ENCODE results near the gene GFRA4.

Gene GFRA4

DNA sequence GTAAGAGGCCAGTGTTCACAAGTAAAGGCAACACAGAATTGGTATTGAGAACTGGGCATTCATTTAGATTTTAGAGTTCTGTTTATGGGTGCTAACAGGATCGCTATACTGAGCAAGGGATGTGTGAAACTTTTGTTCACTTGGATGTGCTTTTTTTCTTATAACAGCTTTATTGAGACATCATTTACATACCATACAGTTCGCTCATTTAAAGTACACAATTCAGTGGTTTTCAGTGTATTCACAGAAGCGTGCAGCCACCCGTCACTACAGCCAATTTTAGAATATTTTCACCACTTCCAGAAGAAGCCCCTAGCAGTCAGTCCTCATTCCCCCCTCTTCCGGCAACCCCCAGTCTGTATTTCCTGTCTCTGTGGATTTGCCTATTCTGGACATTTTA lies 48.7 kb downstream of the GFRA4 start:
- DNase-seq, result no peak

DNA sequence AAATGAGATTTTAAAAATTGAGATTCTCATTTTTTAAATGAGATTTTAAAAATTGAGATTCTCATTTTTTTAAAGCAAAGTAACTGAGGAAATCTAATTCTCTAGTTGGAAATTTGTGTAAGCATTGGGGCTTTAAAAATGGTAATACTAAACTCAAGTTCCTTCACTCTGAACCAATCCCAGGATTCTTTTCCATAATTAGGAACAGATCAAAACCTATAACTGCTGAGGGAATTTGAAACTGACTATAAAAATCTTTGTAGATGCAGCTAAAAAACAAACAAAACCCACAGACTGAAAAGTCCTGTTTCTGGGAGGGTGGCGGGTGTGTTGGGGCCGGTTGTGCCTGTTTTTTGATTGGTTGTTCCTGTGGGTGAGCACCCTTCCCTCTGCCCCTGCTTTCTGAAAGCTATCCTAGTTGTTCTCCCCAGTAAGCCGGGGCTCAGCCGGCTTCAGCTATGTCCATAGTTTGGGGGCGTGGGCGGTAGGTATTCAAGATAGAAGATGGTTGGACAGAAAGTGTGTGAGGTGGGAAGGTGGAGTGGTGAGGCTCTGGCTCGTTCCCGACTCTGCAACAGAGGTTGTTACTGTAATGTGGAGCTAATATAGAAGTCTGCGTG lies 49.3 kb downstream of the GFRA4 start:
- no peak for DNase-seq

GRCh38 chr20:3612795-3613572 lies 50.2 kb downstream of the GFRA4 start:
- DNase-seq, result no peak

DNA sequence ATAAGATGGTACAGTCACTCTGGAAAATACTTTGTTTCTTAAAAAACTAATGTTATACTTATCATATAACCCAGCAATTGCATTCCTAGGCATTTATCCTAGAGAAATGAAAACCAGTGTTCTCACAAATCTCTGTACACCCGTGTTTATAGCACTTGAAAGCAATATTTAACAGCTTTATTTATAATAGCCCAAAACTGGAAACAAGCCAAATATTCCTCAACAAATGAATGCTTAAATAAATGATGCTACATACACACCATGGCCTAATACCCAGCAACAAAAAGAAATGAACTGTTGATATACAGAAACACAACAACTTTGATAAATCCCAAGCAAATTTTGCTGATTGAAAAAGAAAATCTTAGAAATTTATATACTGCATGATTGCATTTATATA lies 51.3 kb downstream of the GFRA4 start:
- no peak for DNase-seq

Data from CD4-positive, alpha-beta T cell treated with Interleukin-4 for 4 hours (primary cell).